ENCODE data around the gene AMPD3. TPM values are rescaled to one million over a fixed set of nuclear protein-coding genes. Genes with fewer than 3 reads are reported as not detected.

AMPD3 gene
- total RNA-seq (2021): 4.6 and 5.9 TPM in 2 replicates
- long read RNA-seq, partial matches to known transcripts: 0 of 2 reads
- long read RNA-seq, other reads (novel, unspliced or antisense): 2 of 2 reads

GRCh38 chr11:10454878-10455631 lies at the start of gene AMPD3:
Gene AMPD3, plus strand, starts transcription at chr11:10455264. Its CDS starts 6,256 bp downstream, at chr11:10461520.
- Histone ChIP-seq H3K14ac (ENCODE audit: insufficient read depth, low read length) (peak within 1 kb of the TSS; percentile 67), H3K9ac (ENCODE audit: extremely low read depth, insufficient read length, low read length) (no peak within 1 kb of the TSS), H3K23ac (ENCODE audit: insufficient read length, low read depth, low read length) (no peak within 1 kb of the TSS), H3K9me3 (ENCODE audit: control insufficient read depth, low read depth, low read length) (no peaks in the 10 kb centered on the region), H2AFZ (ENCODE audit: low read length) (peak within 1 kb of the TSS; percentile 18), H2BK12ac (ENCODE audit: insufficient read length, low read depth, low read length) (no peak within 1 kb of the TSS), H3K79me2 (ENCODE audit: insufficient read depth, low read length) (no peaks in the 10 kb centered on the region), H4K91ac (ENCODE audit: insufficient read length, low read depth, low read length) (no peak within 1 kb of the TSS), H4K5ac (ENCODE audit: insufficient read length, low read depth, low read length) (no peak within 1 kb of the TSS), H2BK15ac (ENCODE audit: low read depth, low read length) (no peak within 1 kb of the TSS), H3K56ac (ENCODE audit: insufficient read length, low read depth, low read length) (no peak within 1 kb of the TSS), H3T11ph (ENCODE audit: low read length) (no peak within 1 kb of the TSS), H3K27me3 (ENCODE audit: insufficient read depth, low read length) (no peaks in the 10 kb centered on the region; the same call in 1 of the 2 replicates), H2BK120ac (ENCODE audit: low read depth, low read length, poor library complexity, severe bottlenecking) (no peak within 1 kb of the TSS), H4K8ac (replicated peaks; ENCODE audit: insufficient read length, low read depth, low read length) (no peak within 1 kb of the TSS), H3K4me2 (ENCODE audit: insufficient read depth, insufficient read length, low read length) (peak within 1 kb of the TSS; percentile 34), H2BK20ac (ENCODE audit: low read depth, low read length, poor library complexity, severe bottlenecking) (no peak within 1 kb of the TSS), H2AK5ac (ENCODE audit: insufficient read length, low read length) (no peak within 1 kb of the TSS), H3K4ac (ENCODE audit: low read depth, low read length) (no peak within 1 kb of the TSS), H4K20me1 (ENCODE audit: control insufficient read depth, insufficient read depth, insufficient read length) (no peaks in the 10 kb centered on the region), H3K18ac (ENCODE audit: insufficient read length, low read depth, low read length) (peak within 1 kb of the TSS; percentile 40), H3K4me1 (ENCODE audit: insufficient read depth, low read length) (peaks cover 9% of the 10 kb centered on the region; the same call in 1 of the 2 replicates), H3K27ac (ENCODE audit: insufficient read length, low read depth, low read length) (no peak within 1 kb of the TSS), H2BK5ac (ENCODE audit: insufficient read length, low read length) (no peak within 1 kb of the TSS), H3K23me2 (ENCODE audit: insufficient read length, low read depth, low read length, poor library complexity, severe bottlenecking) (peaks cover 5% of the 10 kb centered on the region), H3K79me1 (ENCODE audit: insufficient read depth, low read depth, low read length, poor library complexity, severe bottlenecking) (no peaks in the 10 kb centered on the region)
- Mint-ChIP-seq H3K9me3 (no peaks in the 10 kb centered on the region), H3K36me3 (ENCODE audit: insufficient read depth in 1 of 3, low read depth in 3 of 3) (no peaks in the 10 kb centered on the region; a peak in 2 of 7 replicates), H3K27ac (peak within 1 kb of the TSS in 2 of 3 experiments; percentile 44 to 84; a peak in 2 of 7 replicates), H3K27me3 (ENCODE audit: low read depth) (peaks cover 22% of the 10 kb centered on the region), H3K4me3 (peak within 1 kb of the TSS; percentile 17 to 60; a peak in 4 of 5 replicates), H3K4me1 (peaks cover 27 to 40% of the 10 kb centered on the region in 2 experiments)
- WGBS (ENCODE audit: extremely low coverage, insufficient read length, low lambda C conversion rate): no CpG with 5 or more reads among the region's 11 CpGs
- peak; percentile 30 for DNase-seq
- TF ChIP-seq CTCF (conservative IDR thresholded peaks at IDR 0.05): no peak
